Adrenal gland (tissue), 5 donors: ENCODE data around the gene CACNA1B.

Experiments
- POLR2A ChIP-seq, 2 donors: fragments of 450-650 bp; IDR thresholded peaks; one replicate each; pipeline ENCODE4 v1.6.1; 2017; ENCODE audit warnings: antibody characterized with exemption in 2 of 2, mild to moderate bottlenecking in 2 of 2, moderate library complexity in 1 of 2
- TF ChIP-seq, protein P1 (sequence below), 6 experiments: fragments of 450-650 bp in 4 of 6; fragments of 200-600 bp in 2 of 6; sonication (generic) in 1 of 6; IDR thresholded peaks; 1 replicate in 5 of 6; 2 replicates in 1 of 6; pipeline versions ENCODE4 v1.5.1 to v1.8.0; 2016 to 2021; ENCODE audit warnings: antibody characterized with exemption in 6 of 6, mild to moderate bottlenecking in 2 of 6, moderate library complexity in 1 of 6
- donor health status: DM: no; HTN: no; CAD: no.

DNA sequence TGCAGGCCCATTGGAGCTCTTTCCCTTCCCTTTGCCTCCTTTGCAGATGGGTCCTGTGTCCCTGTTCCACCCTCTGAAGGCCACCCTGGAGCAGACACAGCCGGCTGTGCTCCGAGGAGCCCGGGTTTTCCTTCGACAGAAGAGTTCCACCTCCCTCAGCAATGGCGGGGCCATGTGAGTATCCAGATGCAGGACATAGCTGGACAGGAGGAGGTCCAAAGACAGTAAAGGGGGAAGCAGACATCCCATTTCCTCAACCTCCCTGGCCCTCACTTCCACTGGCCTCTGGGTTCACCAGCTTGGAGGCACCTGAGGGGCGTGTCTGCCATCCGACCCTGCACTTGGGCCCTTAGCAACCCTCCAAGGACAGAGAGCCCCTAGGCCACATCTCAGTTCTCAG is 237.9 kb downstream of the CACNA1B start:
- TF ChIP-seq, protein P1, sequence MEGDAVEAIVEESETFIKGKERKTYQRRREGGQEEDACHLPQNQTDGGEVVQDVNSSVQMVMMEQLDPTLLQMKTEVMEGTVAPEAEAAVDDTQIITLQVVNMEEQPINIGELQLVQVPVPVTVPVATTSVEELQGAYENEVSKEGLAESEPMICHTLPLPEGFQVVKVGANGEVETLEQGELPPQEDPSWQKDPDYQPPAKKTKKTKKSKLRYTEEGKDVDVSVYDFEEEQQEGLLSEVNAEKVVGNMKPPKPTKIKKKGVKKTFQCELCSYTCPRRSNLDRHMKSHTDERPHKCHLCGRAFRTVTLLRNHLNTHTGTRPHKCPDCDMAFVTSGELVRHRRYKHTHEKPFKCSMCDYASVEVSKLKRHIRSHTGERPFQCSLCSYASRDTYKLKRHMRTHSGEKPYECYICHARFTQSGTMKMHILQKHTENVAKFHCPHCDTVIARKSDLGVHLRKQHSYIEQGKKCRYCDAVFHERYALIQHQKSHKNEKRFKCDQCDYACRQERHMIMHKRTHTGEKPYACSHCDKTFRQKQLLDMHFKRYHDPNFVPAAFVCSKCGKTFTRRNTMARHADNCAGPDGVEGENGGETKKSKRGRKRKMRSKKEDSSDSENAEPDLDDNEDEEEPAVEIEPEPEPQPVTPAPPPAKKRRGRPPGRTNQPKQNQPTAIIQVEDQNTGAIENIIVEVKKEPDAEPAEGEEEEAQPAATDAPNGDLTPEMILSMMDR (IDR thresholded peaks at IDR 0.05) = no peak
- no peak for TF ChIP-seq POLR2A (IDR thresholded peaks at IDR 0.05)
